Ishikawa (cell line): ENCODE measurements around the gene UGGT2.

Source experiments
- CEBPB ChIP-seq: IDR thresholded peaks from 2 replicates; pipeline ENCODE4 v1.6.1; 2012
- CREB1 ChIP-seq: IDR thresholded peaks from 2 replicates; pipeline ENCODE4 v1.6.1; 2012; ENCODE audit warnings: low read depth
- EGR1 ChIP-seq: IDR thresholded peaks from 2 replicates; pipeline ENCODE4 v1.6.1; 2012
- EP300 ChIP-seq: IDR thresholded peaks from 2 replicates; pipeline ENCODE4 v1.6.1; 2012; ENCODE audit warnings: borderline replicate concordance
- FOXM1 ChIP-seq: IDR thresholded peaks from 2 replicates; pipeline ENCODE4 v1.6.1; 2012; ENCODE audit warnings: low read depth, borderline replicate concordance
- MAX ChIP-seq: IDR thresholded peaks from 2 replicates; pipeline ENCODE4 v1.6.1; 2012
- NFIC ChIP-seq: IDR thresholded peaks from 2 replicates; pipeline ENCODE4 v1.6.1; 2012
- RAD21 ChIP-seq: IDR thresholded peaks from 2 replicates; pipeline ENCODE4 v1.6.1; 2012; ENCODE audit warnings: low read depth
- TCF12 ChIP-seq: IDR thresholded peaks from 2 replicates; pipeline ENCODE4 v1.6.1; 2012; ENCODE audit warnings: low read depth
- TEAD4 ChIP-seq: IDR thresholded peaks from 2 replicates; pipeline ENCODE4 v1.6.1; 2012
- YY1 ChIP-seq: IDR thresholded peaks from 2 replicates; pipeline ENCODE4 v1.6.1; 2012; ENCODE audit warnings: low read depth
- ZBTB7A ChIP-seq: IDR thresholded peaks from 2 replicates; pipeline ENCODE4 v1.6.1; 2012; ENCODE audit warnings: low read depth

- TF ChIP-seq TCF12 = no peak
- no peak for TF ChIP-seq CEBPB
- no peak for TF ChIP-seq MAX
- no peak for TF ChIP-seq RAD21
- TF ChIP-seq ZBTB7A = no peak
- no peak for TF ChIP-seq FOXM1
- TF ChIP-seq YY1 = no peak
- no peak for TF ChIP-seq EGR1
- TF ChIP-seq TEAD4 = no peak
- TF ChIP-seq NFIC = no peak
- TF ChIP-seq EP300 = no peak
- no peak for TF ChIP-seq CREB1
These were observed 262.0 kb downstream of the UGGT2 start for GRCh38 chr13:95791084-95791722.
